NCI-H2196 (cell line): ENCODE results near the gene ABI1.

ENCODE experiments used
- DNase-seq: peaks from one replicate; lab custom pipeline; 2025; ENCODE audit not compliant: unreplicated experiment; lab: John Stamatoyannopoulos, UW

The ABI1 gene

DNA sequence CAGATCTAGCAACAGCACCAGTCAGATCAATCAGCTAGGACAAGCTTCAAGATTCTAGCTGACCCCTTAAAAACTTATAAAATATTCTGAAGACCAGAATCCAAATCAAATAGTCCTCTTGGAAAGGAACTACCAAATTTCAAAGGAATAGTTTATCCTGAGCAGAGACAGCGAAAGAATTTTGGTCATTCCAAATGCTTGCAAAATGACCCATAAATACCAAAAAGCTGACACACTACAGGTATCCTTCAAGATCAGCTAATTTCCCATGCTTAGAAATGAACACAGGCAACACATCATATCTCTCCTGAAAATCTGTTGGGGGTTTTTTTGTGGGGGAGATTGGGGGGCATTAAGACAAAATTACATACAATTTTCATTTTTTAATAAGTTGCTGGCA lies 84.5 kb downstream of the ABI1 start:
- no peak for DNase-seq

DNA sequence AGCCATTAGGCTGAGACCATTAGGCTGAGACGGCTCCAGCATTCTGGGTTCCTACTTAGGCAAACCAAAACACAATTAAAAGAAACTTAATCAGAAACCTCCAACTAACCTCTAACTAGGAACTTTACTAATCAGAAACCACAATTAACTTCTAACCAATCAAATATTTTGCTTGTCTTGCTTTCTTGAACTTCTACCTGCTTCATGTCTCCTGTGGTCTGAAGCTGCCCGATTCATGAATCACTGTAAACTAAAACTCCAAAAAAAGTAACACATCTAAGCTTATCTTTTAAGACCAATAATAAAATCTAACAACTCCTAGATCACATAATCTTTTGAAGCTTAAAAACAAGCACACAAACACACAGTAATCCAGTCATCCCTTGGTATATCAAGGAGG lies 87.1 kb downstream of the ABI1 start:
- DNase-seq, result no peak

DNA sequence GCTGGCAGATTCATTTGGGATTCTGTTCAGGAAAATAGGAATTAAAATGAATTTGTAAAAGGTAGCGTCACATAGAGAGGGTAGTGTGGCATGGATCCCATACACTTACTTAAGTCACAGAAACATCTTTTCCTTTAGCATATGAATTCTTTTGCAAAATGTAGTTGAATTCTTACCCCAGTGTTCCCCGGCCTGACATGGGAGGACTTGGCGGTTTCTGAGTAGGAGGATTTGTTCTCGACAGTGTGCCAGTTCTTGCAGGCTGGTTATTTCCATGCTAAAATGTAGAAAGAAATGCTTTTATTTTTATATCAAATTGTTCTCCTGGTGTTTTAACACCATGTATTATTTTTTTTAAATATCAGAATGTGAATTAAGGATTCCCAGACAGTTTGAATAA lies 90.7 kb downstream of the ABI1 start:
- DNase-seq, result no peak

DNA sequence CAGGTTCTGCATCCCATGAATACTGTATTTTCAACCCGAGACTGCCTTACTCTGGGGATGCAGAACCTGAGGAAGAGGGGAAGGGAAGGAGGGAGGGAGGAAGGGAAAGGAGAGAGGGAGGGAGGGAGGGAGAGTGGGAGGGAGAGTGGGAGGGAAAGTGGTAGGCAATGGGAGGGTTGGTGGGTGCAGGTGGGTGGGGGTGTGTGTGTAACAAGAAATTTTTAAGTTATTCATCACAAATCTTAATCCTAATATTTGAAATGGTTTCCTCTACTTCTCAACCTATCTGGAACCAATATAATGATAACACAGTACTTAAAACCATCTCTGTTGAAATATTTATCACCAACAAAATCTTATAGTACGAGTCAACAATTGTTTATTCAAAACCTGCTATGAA lies 95.2 kb downstream of the ABI1 start:
- DNase-seq, result no peak

DNA sequence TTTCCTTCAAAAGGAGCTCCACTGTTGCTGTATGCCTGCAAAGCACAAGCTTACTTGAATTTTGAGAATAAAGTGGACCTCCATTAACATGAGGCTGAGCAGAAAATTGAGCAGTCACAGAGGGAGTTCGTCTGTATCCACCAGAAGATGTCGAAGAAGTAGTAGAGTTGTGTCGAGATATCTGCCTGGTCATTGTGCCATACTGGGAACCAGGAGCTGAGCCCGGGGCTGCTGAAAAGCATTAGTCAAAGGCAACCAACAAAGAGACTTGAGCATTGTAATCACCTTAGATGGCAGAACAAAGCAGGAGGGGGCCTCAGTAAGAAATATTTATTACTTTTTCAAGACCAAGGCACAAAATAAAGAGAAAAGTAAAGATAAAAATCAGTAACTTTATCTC lies 101.8 kb downstream of the ABI1 start:
- no peak for DNase-seq

DNA sequence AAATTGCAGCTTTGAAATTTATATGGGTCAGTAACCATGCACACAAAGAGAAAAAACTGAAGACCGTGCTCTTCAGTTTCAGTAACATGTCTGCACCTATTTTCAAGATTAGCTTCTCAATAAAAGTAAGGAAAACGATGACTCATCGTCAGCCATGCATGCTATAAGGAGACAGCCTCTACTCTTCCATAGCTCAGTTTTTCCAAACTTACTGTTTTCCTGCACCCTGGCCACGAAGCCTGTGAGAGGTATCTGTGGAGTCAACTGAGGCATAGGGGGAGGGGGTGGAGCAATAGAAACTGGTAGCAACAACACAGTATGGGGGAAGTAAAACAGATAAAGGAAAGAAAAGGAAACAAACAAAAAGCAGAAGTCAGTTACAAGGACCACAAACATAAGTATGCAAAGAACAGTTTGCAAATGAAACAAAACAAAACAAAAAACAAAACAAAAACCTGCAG lies 105.3 kb downstream of the ABI1 start:
- DNase-seq, result no peak

DNA sequence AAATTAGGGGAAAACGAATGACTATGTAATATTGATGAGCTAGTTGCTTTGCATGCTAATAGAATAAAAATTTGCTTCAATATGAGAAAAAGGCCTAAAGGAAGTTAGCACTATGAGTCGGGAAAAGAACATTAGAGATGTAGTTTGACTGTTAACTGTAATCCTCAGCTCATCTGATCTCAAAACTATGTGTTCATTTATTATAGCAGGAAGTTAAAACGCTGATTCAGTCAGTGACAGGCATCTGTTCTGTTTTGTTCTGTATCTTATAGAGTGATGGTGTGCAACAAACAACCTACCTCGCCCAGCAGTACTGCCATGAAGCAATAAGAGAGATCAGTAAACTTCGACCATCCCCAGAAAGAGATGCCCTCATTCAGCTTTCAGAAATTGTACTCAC lies 114.7 kb downstream of the ABI1 start:
- no peak for DNase-seq

DNA sequence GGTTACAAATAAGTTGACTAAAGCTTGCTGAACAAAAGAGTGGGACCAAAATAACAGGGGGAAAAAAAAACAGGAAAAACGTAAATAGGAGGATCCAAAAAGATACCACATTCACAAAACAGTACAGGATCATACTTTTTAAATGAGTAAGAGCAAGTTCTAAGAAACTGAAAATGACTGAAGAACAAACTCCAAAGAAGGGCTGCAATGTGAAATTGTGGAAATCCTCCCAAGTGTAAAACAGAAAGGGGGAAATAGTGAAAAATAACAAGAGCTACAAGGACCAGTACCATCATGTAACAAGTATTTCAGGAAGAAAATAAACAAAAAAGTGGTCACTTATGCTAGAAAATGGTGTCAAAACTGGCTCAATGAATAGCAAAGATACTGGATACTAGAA lies 116.9 kb downstream of the ABI1 start:
- no peak for DNase-seq

DNA sequence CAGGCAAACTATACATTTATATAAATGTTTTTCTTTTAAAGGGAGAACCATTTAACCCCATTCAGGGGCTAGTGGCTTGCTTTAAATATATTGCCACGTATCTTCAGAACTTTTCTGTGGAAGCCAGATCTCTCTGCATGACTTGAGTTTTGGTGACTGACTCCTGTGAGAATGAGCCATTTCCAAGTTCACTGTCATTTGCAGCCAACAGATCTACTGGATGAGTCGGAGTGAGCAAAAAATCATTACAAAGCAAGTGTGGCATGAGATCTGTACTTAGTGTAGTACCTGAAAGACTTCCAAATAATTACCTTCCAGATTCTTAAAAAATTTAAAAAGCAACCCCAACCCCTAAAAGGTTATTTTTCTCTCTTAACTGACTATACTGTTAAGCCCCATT lies 117.7 kb downstream of the ABI1 start:
- DNase-seq, result no peak

DNA sequence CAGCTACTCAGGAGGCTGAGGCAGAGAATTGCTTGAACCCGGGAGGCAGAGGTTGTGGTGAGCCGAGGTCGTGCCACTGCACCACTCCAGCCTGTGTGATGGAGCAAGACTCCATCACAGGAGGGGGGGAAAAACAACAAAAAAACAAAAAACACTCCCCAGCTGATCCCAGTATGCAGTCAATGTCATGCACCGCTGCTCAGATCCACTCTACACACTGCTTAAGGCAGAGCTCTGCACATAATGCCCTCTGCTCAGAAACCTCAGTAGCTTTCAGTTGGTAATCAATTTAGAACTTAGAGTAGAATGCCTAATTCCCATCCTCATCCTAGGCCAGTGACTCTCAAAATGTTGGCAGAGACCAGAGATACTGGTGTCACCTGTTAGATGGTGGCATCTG lies 119.4 kb downstream of the ABI1 start:
- DNase-seq, result no peak

DNA sequence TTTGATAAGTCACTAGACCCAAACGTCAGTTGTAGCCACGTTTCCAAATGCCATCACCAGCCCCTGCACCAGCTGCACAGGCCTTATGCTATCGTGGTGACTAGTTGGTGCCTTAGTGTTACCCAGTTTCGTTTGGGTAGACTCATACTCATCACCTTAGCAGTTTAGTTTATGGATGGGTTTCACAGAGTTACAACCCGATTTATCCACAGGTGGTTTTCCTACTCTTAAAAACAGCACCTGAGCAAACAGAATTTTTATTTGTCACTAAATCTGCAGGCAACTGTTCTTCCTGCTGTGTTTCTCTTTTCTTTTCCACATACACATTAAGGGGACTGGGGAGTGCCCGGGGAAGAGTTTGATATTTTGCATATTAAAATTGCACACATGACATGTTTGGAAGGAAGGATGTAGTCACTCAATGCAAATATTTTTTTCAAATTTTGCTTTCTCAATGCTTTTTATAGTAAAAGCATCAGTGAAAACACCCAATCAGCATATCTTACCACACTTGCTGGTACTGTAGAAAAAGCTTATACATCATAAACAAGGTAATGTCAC lies 121.6 kb downstream of the ABI1 start:
- DNase-seq, result no peak

DNA sequence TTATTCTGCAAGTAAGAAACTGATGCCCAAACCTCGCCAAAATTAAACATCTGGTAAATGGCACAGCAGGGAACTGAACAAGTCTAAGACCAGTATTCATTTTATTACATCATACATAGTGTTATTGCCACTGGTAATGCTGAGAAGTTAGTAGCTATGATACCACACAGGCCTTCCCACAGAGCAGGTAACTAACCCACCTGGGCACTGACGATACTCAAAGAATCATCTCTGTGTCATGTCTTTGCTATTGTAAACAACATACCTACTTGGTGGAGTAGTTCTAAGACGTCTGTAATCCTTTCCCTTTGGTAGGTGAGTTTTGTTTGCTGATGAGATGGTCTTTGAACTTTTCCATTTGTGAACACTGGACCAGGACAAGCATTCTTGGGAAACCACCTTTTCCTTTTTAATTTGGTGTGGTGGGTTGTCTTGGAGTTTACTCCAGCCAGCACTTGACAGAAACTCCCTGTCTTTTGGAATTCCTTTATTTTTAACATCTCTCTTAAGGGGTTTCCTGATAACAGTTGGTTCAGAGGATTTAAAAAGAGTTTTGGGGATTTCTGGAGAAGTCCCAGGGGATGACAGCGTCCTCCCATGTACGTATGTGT lies 122.4 kb downstream of the ABI1 start:
- no peak for DNase-seq

DNA sequence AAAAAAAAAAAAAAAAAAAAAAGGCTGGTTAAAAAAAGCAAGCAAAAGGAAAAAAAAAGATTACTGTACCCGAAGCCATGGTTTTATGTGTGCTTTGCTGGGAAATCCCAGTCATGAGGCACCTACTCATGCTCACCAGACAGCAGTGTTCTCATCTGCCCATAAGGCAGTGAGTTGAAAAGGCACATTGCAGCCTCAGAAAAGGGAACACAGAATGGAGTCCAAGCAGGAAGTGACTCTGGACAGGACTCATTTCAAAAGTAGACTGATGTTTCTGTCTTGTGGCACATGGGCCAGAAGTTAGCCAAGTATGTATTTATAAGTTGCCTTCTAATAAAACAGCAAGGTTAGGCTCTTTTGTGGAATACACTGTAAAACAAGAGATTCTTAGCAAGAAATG lies 123.0 kb downstream of the ABI1 start:
- DNase-seq, result no peak

DNA sequence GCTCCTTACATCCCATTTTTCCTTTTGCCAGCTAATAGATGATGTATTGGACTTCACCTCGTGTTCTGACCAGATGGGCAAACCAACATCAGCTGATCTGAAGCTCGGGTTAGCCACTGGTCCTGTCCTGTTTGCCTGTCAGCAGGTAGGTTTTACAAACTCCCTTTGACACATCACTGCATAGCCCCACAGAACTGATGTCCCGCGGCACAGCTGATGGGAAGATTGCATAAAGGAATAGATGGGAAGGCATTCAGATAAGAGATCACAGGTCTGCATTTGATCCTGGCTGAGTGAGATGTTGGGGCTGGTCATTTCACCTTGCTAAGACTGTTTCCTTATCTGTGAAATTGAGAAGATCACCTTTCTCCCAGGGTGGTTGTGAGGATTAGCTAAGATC lies 125.3 kb downstream of the ABI1 start:
- no peak for DNase-seq

DNA sequence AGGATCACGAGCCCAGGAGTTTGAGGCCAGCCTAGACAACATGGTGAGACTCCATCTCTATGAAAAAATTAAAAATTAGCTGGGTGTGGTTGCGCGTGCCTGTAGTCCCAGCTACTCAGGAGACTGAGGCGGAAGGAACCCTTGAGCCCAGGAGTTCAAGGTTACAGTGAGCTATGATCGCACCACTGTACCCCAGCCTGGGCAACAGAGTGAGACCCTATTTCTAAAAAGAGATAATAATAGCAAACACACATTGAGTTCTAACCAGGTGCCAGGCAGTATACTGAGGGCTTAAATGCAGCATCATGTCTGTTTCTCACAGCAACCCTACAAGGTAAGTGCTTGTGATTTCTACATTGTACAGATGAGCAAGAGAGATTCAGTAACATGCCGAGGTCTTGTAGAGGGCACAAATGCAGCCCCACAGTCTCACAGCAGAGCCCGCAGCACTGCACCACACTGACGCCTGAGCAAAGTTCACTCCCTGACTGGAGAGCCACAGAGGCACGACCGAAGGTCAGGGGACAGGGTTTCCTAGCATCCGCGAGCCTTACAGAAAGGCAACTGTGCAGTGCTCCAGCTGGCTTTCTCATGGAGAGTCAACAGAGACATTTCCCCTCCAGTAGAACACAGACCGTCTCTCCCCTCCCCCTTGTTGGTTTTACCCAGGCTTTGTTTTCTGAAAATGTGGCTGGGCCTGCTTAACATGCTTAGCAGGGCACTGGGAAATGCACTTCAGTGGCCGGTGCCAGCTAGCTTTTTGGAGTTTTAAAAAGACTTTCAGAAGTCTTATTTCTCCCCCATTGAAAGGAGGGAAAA lies 126.8 kb downstream of the ABI1 start:
- DNase-seq, result no peak

DNA sequence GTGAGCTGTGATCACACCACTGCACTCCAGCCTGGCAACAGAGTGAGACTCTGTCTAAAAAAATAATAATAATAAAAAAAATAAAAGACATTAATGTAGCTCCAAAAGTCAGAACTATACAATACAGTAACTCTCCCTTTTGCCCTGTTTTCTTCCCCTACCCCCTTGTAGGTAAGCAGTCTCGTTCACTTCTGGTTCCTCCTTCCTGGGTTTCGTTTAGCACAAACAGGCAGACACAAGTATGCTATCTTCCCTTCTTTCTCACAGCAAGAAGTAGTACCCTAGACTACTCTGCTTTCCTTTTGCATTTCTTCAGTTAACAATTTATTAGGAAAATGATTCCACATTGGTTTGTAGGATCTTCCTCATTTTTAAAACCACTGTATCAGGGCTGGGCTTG lies 130.2 kb downstream of the ABI1 start:
- DNase-seq, result no peak

DNA sequence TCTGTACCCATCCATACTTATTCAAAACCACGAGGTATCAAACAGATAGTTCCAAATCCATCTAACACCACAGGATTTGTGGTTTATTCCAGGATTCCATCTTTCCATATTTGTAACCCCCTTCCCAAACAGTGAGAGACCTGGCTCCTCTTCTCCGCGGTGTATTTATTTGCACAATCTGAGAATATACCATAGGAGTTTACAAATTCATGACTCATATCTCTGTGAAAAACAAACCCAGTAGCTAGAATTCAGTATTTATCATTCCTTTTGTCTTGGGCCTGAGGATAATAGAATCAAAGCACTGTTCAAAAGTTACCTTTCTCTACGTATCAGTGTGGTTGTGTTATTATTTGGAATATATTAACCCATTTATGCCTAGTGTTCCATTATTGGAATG lies 131.4 kb downstream of the ABI1 start:
- DNase-seq, result no peak

DNA sequence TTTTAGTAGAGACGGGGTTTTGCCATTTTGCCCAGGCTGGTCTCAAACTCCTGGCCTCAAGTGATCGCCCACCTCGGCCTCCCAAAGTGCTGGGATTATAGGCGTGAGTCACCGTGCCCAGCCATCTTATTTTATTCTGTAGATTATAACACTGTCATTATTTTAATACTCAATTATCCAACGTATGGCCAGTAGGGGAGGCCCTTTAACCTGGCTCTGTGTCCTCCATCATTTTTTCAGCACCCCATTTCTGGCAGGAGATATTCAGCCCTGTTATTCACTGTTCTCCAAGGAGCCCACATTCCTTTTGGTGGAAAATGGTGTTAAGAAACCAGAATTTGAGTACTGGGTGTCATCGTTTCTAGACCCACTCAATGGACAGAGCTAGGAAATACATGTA lies 131.8 kb downstream of the ABI1 start:
- DNase-seq, result no peak

DNA sequence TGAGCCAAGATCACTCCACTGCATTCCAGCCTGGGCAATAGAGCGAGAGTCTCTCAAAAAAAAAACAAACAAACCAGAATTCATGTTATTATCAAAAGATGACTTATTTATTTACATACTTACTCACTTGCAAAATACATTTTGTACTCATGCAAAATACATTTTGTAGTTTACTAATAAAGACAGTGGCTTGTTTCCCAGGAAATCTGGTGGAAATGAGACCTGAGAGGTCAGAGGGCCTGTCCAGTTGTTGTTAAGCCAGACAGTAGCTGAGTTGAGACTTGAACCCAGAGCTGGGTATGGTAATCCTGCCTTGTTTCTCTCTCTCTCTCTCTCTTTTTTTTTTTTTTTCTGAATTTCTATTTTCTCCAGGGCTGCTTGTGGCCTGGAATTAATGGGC lies 133.8 kb downstream of the ABI1 start:
- no peak for DNase-seq

DNA sequence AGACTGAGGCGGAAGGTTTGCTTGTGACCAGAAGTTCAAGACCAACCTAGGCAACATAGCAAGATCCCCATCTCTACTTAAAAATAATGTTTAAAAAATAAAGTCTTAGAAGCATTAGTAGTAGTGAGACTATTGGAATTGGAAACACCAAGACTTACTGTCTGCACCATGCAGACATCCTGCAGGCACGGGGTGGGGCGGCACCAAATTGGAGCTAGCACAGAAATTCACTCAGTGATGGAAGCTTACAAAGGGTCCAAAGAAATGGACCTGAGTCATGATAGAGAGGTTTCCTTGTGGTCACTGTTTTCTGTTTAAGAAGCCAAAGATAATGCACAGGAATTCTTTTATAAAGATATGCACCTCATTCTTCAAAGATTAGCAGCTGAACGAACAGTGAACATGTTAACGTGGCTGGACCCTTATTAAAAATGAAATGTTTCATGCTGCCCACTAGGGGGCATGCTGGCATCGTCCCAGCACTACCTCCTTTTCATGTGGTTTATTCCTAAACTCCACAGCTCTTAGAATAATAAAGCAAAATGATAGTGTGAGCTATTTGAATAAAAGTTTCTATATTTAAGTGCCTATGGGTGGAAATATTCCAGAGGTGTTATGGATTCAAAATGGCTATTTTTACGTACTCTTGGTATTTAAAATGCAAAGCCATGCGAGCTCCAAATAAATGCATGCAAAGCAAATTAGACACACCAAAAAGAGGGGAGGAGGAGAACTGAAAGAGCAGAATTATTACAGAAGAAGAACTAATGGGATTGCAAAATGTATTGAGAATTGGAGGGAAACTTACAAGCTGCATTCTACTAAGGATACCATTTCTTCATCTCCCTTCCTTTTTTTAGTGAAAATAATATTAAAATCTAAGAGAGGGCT lies 134.7 kb downstream of the ABI1 start:
- DNase-seq, result peak; percentile 1

DNA sequence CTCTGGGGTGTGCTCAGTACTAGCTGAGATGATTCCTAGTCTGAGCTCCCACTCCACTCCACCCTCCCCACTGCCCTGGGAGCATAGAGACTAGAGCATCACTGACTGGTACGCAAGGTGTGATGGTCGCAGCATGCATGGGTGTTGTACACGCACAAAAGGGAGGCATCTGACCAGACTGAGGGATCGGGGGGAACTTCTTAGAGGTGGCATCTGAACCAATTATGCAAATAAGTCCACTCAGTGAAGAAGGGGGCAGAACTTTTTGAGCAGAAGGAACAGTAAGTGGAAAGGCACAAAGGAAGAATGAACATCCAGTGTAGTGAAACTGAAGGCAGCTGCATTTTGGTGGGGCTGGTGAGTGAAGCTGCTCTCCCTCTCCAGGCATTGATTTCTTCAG lies 137.7 kb downstream of the ABI1 start:
- no peak for DNase-seq

DNA sequence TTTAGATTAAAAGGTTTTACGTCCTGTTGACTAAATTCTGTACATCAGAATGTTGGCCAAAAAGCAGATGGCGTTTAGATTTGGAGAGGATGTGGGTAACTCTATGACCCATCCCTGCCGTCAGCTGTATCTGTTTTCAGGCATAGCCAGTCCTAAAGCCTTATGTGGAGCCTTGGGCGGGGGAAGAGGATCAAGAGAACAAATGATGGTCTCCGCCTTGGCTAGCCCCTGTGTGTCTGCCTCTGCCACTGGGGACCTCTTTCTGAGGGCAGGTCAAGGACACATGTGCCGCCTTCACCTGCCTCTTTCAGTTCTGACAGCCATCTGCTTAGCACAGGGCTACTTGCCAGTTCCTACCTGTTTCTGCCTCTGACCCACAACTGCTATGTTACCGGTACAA lies 139.2 kb downstream of the ABI1 start:
- no peak for DNase-seq
